HL-60 (cell line): ENCODE measurements around the gene DCC.
A peak's percentile ranks its signal among the peaks of the same experiment; 100 is the strongest.

Experiments used
- DNase-seq, 2 experiments: peaks; one replicate each; pipeline ENCODE4 v3.0.0-alpha.2; 2010 to 2020; ENCODE audit warnings: low read depth in 1 of 2, low spot score in 1 of 2
- H3K27ac ChIP-seq: fragments of 250-450 bp; sonication (Bioruptor Pico); replicated peaks from 2 replicates; pipeline ENCODE4 v1.5.1; 2020; ENCODE audit warnings: mild to moderate bottlenecking, moderate library complexity
- H3K27me3 ChIP-seq: fragments of 250-450 bp; sonication (Bioruptor Pico); 2 replicates; pipeline ENCODE4 v1.5.1; 2021; ENCODE audit warnings: mild to moderate bottlenecking, moderate library complexity; ENCODE audit not compliant: insufficient read depth, poor library complexity, severe bottlenecking
- H3K4me3 ChIP-seq: replicated peaks from 2 replicates; pipeline ENCODE4 v1.5.1; 2011; ENCODE audit warnings: mild to moderate bottlenecking, control low read depth, low read length; ENCODE audit not compliant: insufficient read depth
- GABPA ChIP-seq: IDR thresholded peaks from 2 replicates; pipeline ENCODE4 v1.6.1; 2012; ENCODE audit warnings: low read depth
- POLR2AphosphoS5 ChIP-seq: IDR thresholded peaks from 2 replicates; pipeline ENCODE4 v1.6.1; 2012; ENCODE audit warnings: low read depth
- REST ChIP-seq: IDR thresholded peaks from 2 replicates; pipeline ENCODE4 v1.6.1; 2012; ENCODE audit warnings: low read depth; ENCODE audit not compliant: insufficient replicate concordance
- SPI1 ChIP-seq: IDR thresholded peaks from 2 replicates; pipeline ENCODE4 v1.6.1; 2012; ENCODE audit warnings: low read depth, mild to moderate bottlenecking, borderline replicate concordance
- TF ChIP-seq, protein P1 (sequence below): IDR thresholded peaks from one replicate; pipeline ENCODE4 v1.5.1; 2011; ENCODE audit warnings: low read length, control low read depth, inconsistent platforms; ENCODE audit not compliant: insufficient read depth

Gene DCC

DNA sequence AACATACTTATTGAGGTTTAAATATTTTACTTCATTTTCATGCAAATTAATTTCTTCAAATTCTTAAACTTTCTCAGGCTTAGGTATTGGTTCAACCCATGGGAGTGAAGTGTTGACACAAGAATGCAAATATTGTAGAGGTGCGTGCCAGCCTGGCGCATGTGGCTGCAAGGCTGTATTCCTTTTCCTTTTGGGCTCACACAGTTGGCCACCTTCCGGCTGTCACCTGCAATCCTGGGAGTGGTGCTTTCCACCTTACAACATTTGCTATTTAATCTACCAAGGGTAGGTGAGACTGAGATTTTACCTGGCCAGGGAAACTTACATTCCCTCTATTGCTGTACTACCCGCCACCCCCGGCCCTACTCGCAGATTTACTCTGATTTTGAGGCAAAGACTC is 141.1 kb downstream of the DCC start:
- DNase-seq: no peak

GRCh38 chr18:52484977-52485376 is 145.0 kb downstream of the DCC start:
- H3K27ac ChIP-seq: no peak overlapping the region
- H3K4me3 ChIP-seq: no peak overlapping the region
- no peaks in the 10 kb centered on the region for H3K27me3 ChIP-seq
- TF ChIP-seq POLR2AphosphoS5: no peak
- TF ChIP-seq SPI1: no peak
- no peak for TF ChIP-seq GABPA
- TF ChIP-seq, protein P1, sequence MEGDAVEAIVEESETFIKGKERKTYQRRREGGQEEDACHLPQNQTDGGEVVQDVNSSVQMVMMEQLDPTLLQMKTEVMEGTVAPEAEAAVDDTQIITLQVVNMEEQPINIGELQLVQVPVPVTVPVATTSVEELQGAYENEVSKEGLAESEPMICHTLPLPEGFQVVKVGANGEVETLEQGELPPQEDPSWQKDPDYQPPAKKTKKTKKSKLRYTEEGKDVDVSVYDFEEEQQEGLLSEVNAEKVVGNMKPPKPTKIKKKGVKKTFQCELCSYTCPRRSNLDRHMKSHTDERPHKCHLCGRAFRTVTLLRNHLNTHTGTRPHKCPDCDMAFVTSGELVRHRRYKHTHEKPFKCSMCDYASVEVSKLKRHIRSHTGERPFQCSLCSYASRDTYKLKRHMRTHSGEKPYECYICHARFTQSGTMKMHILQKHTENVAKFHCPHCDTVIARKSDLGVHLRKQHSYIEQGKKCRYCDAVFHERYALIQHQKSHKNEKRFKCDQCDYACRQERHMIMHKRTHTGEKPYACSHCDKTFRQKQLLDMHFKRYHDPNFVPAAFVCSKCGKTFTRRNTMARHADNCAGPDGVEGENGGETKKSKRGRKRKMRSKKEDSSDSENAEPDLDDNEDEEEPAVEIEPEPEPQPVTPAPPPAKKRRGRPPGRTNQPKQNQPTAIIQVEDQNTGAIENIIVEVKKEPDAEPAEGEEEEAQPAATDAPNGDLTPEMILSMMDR: no peak
- DNase-seq: no peak

More for the DNA sequence above, 141.1 kb downstream of the DCC start:
- no peak overlapping the region for H3K4me3 ChIP-seq
- TF ChIP-seq GABPA (no peak), POLR2AphosphoS5 (no peak), REST (no peak), SPI1 (no peak)
- TF ChIP-seq, protein P1: no peak
- H3K27ac ChIP-seq: no peak overlapping the region
- no peaks in the 10 kb centered on the region for H3K27me3 ChIP-seq

- TF ChIP-seq SPI1: no peak
- peak; percentile 47 for TF ChIP-seq REST
- Histone ChIP-seq H3K27me3 (no peaks in the 10 kb centered on the region), H3K4me3 (no peak overlapping the region), H3K27ac (no peak overlapping the region)
- DNase-seq: no peak
Measured at GRCh38 chr18:52486052-52486451, 146.1 kb downstream of the DCC start.

DNA sequence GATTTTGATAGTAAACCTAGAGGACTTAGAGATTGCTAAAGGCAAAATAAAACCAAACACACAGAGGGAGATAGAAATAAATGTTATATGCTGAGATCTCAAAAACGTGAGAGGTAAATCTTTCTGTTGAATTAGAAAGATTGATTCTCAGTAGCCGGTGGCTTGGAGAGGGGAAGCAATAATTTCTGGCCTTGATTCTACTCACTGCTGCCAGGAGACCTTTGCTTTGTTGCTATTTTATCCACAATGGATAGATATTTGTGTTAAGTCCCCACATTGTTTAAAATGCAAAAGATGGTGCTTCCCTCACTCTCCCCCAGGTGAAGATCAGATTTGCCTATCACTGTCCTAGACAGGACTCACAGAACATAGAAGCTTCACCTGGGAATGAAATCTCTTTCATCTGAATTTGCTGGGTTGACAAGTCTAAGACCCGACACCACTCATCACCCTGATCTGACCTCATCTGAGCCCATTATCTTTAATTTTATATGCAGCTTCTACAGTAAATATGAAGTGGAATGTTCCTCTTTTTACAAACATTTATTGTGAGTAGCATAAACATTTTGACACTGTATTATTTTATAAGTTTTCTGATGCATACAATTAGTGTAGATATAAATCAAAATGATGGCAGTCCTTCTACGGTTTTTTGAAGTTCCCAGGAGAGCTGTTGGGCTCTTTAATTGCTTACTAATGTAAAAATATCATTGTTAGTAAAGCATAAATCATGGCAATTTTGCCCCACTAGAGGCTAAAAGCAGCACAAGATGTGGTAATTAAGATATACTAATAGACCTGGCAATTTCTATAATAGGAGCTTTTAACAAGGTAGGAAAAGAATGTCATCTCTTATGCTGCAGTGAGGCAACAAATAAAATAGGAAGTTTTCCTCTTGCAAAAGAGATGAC is 149.7 kb downstream of the DCC start:
- DNase-seq: no peak
- H3K27me3 ChIP-seq: no peaks in the 10 kb centered on the region
- no peak overlapping the region for H3K27ac ChIP-seq
- H3K4me3 ChIP-seq: no peak overlapping the region
- TF ChIP-seq GABPA (no peak), POLR2AphosphoS5 (no peak), REST (no peak), SPI1 (no peak)
- TF ChIP-seq, protein P1: no peak
